Cortex of kidney (tissue), 1 donor: Measurements from ENCODE around the gene FBXL17.
"Not testable (repeated sequence)": the region's sequence is repeated elsewhere in the genome, so short reads cannot be mapped to it uniquely, and the experiment has no call there.

ENCODE experiments used
- DNase-seq: peaks from one replicate; lab custom pipeline; 2025; lab: John Stamatoyannopoulos, UW

Gene FBXL17

GRCh38 chr5:108249095-108249784 lies 132.7 kb downstream of the FBXL17 start:
- no peak for DNase-seq

GRCh38 chr5:108238936-108239887 lies 142.7 kb downstream of the FBXL17 start:
- DNase-seq: no peak

- DNase-seq: no peak
These were observed 143.4 kb downstream of the FBXL17 start for GRCh38 chr5:108238461-108238860.

- no peak for DNase-seq
These were observed 148.2 kb downstream of the FBXL17 start for GRCh38 chr5:108233617-108234155.

DNA sequence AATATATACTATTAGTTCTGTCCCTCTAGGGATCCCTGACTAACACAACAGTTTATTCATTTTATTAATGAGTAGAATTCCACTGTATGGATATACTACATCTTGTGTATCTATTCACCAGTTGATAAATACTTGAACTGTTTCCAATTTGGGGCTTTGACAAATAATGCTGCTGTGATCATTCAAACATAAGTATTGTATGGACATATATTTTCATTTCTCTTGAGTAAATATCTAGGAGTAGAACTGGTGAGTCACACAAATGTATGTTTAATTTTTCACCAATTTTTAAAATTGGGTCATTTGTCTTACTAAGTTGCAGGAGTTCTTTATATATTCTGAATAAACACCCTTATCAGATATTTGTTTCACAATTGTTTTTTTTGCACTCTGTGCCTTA lies 149.1 kb downstream of the FBXL17 start:
- DNase-seq: no peak

GRCh38 chr5:108222011-108222410 lies 159.9 kb downstream of the FBXL17 start:
- DNase-seq: no peak

- no peak for DNase-seq
These were observed 161.1 kb downstream of the FBXL17 start for GRCh38 chr5:108220834-108221233.

- no peak for DNase-seq
These were observed 165.0 kb downstream of the FBXL17 start for GRCh38 chr5:108216890-108217289.

DNA sequence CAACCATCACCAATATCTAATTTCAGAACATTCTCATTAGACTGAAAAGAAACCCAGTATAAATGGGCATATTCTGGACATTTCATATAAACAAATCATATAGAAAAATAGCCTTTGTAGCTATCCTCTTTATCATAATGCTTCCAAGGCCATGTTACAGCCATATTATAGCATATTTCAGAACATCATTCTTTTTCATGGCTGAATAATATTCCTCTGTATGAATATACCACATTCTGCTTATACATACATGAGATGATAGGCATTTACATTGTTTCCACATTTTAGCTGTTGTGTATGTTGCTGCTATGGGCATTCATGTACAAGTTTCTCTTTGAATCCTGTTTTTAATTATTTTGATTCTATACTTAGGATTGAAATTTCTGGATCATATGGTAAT lies 167.0 kb downstream of the FBXL17 start:
- DNase-seq: no peak

DNA sequence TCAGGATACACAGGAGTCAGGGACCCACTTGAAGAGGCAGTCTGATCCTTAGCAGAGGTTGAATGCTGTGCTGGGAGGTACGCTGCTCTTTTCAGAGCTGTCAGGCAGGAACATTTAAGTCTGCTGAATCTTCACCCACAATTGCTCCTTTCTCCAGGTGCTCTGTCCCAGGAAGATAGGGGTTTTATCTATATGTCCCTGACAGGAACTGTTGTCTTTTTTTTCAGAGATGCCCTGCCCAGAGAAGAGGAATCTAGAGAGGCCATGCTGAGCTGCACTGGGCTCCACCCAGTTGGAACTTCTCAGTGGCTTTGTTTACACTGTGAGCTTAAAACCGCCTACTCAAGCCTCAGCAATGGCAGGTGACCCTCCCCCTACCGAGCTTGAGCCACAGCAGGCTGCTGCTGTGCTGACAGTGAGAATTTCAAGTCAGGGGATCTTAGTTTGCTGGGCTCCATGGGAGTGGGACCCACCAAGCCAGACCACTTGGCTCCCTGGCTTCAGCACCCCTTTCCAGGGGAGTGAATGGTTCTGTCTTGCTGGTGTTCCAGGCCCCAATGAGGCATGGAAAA lies 169.0 kb downstream of the FBXL17 start:
- DNase-seq: no peak

DNA sequence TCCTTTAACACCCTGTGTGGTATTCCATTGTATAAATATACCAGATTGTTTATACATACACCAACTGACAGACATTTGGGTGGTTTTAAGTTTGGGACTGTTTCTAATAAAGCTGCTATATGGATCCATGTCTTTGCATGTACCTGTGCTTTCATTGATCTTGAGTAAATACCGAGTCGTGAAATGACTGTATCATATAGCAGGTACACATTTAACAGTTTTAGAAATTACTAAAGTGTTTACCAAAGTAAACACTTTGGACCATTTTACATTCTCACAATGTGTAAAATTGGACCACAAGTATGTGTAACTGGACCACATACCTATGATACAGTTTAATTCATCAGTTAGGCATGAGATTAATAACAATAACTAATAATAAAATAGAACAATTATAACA lies 175.2 kb downstream of the FBXL17 start:
- DNase-seq: no peak

- DNase-seq: no peak
These were observed 180.2 kb downstream of the FBXL17 start for GRCh38 chr5:108201721-108202120.

GRCh38 chr5:108196276-108196675 lies 185.6 kb downstream of the FBXL17 start:
- DNase-seq: no peak

GRCh38 chr5:108193021-108193795 lies 188.7 kb downstream of the FBXL17 start:
- DNase-seq: no peak

- no peak for DNase-seq
These were observed 197.0 kb downstream of the FBXL17 start for GRCh38 chr5:108184940-108185339.

GRCh38 chr5:108181975-108182374 lies 199.9 kb downstream of the FBXL17 start:
- no peak for DNase-seq

DNA sequence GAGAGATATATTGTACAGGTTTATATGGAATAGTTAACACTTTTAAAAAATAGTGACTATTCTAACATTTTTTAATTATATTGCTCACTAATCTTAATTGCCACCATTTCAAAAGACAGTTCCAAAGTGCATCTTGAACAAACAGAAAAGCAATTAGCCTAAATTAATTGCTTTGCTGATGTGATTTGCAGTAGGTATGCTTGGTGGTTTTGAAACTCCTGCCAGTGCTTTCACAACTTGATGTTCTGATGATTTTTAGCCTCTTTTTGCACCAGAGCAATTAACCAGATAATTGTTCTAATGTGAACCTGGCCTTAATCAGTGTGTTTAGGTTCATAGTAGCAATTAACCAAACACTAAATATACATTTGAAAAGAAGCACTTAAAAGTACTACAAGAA lies 207.6 kb downstream of the FBXL17 start:
- no peak for DNase-seq

- no peak for DNase-seq
These were observed 210.1 kb downstream of the FBXL17 start for GRCh38 chr5:108171759-108172158.

- DNase-seq: no peak
These were observed 213.0 kb downstream of the FBXL17 start for GRCh38 chr5:108168915-108169314.

DNA sequence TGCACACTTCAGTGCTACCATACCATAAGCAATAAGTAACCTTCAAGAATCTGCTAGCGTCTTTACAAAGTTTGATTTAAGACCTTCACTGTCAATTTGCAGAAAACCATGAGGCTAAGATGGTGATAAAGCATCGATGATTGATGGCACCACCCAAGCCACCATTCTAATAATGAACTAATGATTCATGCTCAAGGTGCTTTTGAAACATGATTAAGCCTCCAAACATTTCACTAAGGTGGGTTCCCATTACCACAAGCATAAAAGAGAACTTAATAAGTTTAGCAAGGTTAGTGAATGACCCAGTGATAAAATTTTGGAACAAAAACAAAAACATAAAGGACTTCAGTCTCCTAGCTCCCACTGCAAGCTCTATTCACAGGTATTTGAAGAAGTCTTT lies 214.7 kb downstream of the FBXL17 start:
- DNase-seq: no peak

GRCh38 chr5:108164574-108164973 lies 217.3 kb downstream of the FBXL17 start:
- no peak for DNase-seq

DNA sequence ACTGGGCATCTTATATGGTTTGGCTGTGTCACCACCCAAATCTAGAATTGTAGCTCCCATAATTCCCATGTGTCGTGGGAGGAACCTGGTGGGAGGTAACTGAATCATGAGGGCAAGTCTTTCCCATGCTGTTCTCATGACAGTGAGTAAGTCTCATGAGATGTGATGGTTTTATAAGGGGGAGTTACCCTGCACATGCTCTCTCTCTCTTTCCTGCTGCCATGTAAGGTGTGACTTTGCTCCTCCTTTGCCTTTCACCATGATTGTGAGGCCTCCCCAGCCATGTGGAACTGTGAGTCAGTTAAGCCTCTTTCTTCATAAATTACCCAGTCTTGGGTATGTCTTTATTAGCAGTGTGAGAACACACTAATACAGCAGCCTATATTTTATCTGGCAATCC lies 229.0 kb downstream of the FBXL17 start:
- DNase-seq: not testable (repeated sequence)
